Lung (tissue), 12 donors: ENCODE results near the gene L3MBTL4. TPM values are rescaled to one million over a fixed set of nuclear protein-coding genes. Genes with fewer than 3 reads are reported as not detected.

ENCODE experiments used
- ATAC-seq: fragments of 200-7000 bp; cut with Tn5 transposase; one replicate; pipeline ENCODE4 v1.9.1; 2020; ENCODE audit warnings: moderate number of reproducible peaks; ENCODE audit not compliant: insufficient read depth, low FRiP score
- DNase-seq, 3 donors: peaks; one replicate each; pipeline ENCODE4 v3.0.0-alpha.2; 2013 to 2017
- H3K27ac ChIP-seq, 2 donors: one replicate each; pipeline ENCODE4 v1.5.1; 2013; ENCODE audit warnings: mild to moderate bottlenecking in 2 of 2, moderate library complexity in 2 of 2, control low read depth in 1 of 2, inconsistent platforms in 1 of 2, low read depth in 1 of 2, low read length in 1 of 2
- H3K27me3 ChIP-seq, 3 donors: one replicate each; pipeline ENCODE4 v1.5.1; 2013; ENCODE audit warnings: low read length in 2 of 3; ENCODE audit not compliant: control insufficient read depth in 3 of 3, insufficient read depth in 3 of 3
- H3K36me3 ChIP-seq, 4 donors: one replicate each; pipeline ENCODE4 v1.5.1; 2013; ENCODE audit warnings: low read length in 4 of 4, mild to moderate bottlenecking in 1 of 4, moderate library complexity in 1 of 4; ENCODE audit not compliant: control insufficient read depth in 4 of 4, insufficient read depth in 4 of 4
- H3K4me1 ChIP-seq, 5 donors: one replicate each; pipeline ENCODE4 v1.5.1; 2013; ENCODE audit warnings: low read length in 5 of 5, mild to moderate bottlenecking in 2 of 5, moderate library complexity in 1 of 5; ENCODE audit not compliant: control insufficient read depth in 5 of 5, insufficient read depth in 5 of 5
- H3K4me3 ChIP-seq: one replicate; pipeline ENCODE4 v1.5.1; 2013; ENCODE audit warnings: mild to moderate bottlenecking, control low read depth, moderate library complexity
- H3K9ac ChIP-seq, 2 donors: one replicate each; pipeline ENCODE4 v1.5.1; 2013; ENCODE audit warnings: low read length in 2 of 2, control low read depth in 1 of 2; ENCODE audit not compliant: insufficient read depth in 1 of 2
- H3K9me3 ChIP-seq, 4 donors: one replicate each; pipeline ENCODE4 v1.5.1; 2013; ENCODE audit warnings: low read length in 3 of 4, mild to moderate bottlenecking in 1 of 4, moderate library complexity in 1 of 4; ENCODE audit not compliant: control insufficient read depth in 4 of 4, insufficient read depth in 3 of 4
- whole genome bisulfite sequencing, 2 donors: extraction: QIAGEN DNeasy Blood & Tissue Kit; methylation state at CpG; one replicate each; pipeline ENCODE4 v1.1.7; 2013; 5-methylcytosine and 5-hydroxymethylcytosine counted together
- polyA plus RNA-seq, 2 donors: library from polyadenylated mRNA; stranded (reverse); fragments of 200-250 nt; gene quantifications; one replicate each; pipeline ENCODE4 v1.2.1, GENCODE V29; 2013
- total RNA-seq, 2 donors: library from RNA; depleted of rRNA in 1 of 2; stranded (reverse); fragments of >200 nt in 1 of 2; gene quantifications; one replicate each; pipeline ENCODE4 v1.2.1, GENCODE V29; 2014 to 2021
- TF ChIP-seq, protein P1 (sequence below): IDR thresholded peaks from 2 replicates; pipeline ENCODE4 v1.5.1; 2012; ENCODE audit warnings: mild to moderate bottlenecking; ENCODE audit errors: control extremely low read depth, extremely low read depth
- donor health status: control.
- donor health status: control.
- donor health status: Bipolar disorder and iron deficiency.
- donor health status: healthy.
- donor health status: DM: yes; HTN: yes; CAD: no.

The L3MBTL4 gene
- total and polyA plus RNA-seq, 4 donors = 2.8 to 16.8 (median 9.9) TPM

DNA sequence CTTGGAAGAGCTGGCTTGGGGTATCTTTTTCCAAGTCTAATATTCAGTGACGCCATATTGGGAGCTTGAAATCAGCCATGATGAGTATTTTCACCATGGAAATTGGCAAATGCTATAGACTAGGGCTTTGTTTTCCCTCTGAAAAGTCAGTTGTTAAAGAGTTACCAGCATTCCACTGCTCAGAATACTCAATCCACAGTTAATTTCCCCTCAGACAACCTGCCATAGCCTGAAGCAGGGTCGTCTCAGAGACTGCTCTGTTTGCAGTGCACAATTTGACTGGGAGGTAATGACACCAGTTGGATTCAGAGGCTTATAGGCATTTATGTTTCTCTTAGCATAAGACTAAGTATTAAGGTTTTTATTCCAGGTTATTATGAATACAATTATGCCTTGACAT lies 483.9 kb downstream of the L3MBTL4 start:
- H3K27ac ChIP-seq = no peak overlapping the region
- no peak overlapping the region for H3K9ac ChIP-seq
- H3K36me3 ChIP-seq = no peaks in the 10 kb centered on the region
- ATAC-seq = no peak
- no peak overlapping the region for H3K4me3 ChIP-seq
- peaks cover 0 to 6% (median 1%) of the 10 kb centered on the region in 4 donors for H3K9me3 ChIP-seq
- TF ChIP-seq, protein P1, sequence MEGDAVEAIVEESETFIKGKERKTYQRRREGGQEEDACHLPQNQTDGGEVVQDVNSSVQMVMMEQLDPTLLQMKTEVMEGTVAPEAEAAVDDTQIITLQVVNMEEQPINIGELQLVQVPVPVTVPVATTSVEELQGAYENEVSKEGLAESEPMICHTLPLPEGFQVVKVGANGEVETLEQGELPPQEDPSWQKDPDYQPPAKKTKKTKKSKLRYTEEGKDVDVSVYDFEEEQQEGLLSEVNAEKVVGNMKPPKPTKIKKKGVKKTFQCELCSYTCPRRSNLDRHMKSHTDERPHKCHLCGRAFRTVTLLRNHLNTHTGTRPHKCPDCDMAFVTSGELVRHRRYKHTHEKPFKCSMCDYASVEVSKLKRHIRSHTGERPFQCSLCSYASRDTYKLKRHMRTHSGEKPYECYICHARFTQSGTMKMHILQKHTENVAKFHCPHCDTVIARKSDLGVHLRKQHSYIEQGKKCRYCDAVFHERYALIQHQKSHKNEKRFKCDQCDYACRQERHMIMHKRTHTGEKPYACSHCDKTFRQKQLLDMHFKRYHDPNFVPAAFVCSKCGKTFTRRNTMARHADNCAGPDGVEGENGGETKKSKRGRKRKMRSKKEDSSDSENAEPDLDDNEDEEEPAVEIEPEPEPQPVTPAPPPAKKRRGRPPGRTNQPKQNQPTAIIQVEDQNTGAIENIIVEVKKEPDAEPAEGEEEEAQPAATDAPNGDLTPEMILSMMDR = no peak
- WGBS, 2 donors = 58% methylated on average over 2 of the region's 2 CpGs
- H3K27me3 ChIP-seq = no peaks in the 10 kb centered on the region
- DNase-seq = no peak
- no peaks in the 10 kb centered on the region for H3K4me1 ChIP-seq

DNA sequence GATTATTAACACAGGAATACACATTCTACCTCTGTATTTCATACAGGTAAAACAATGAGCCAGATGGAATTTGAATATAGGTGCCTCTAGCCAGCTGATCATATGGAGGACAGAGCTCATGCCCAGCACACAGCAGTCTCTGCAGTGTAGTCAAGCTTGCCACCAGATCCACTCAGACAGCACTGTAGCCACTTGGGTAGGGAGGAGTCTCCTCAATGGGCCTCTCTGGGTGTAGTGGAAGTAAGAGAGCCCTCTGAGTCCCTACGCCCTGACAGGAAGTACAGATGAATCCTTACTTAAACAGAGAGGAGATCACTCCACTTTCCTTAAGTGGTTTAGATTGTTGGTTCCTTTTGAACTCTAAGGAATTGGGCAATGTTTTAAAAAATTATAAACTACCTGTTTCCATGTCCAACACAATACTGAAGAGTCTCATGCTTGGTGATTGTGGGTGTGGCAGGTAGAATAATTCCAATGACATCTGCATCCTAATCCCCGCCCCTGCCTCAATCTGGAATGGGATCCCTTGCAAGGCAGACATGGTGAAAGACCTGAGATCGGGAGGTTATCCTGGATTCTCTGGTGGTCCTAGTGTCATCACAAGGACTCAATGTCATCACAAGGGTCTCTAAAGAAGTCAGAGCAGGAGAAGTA lies 496.4 kb downstream of the L3MBTL4 start:
- no peak for ATAC-seq
- Histone ChIP-seq H3K9me3 (no peaks in the 10 kb centered on the region), H3K9ac (no peak overlapping the region), H3K36me3 (no peaks in the 10 kb centered on the region), H3K4me3 (no peak overlapping the region), H3K27me3 (no peaks in the 10 kb centered on the region), H3K27ac (no peak overlapping the region), H3K4me1 (peaks cover 0 to 3% (median 0%) of the 10 kb centered on the region in 5 donors)
- 74 to 76% methylated on average over 3 of the region's 3 CpGs for WGBS, 2 donors
- DNase-seq = no peak
- TF ChIP-seq, protein P1 = no peak

DNA sequence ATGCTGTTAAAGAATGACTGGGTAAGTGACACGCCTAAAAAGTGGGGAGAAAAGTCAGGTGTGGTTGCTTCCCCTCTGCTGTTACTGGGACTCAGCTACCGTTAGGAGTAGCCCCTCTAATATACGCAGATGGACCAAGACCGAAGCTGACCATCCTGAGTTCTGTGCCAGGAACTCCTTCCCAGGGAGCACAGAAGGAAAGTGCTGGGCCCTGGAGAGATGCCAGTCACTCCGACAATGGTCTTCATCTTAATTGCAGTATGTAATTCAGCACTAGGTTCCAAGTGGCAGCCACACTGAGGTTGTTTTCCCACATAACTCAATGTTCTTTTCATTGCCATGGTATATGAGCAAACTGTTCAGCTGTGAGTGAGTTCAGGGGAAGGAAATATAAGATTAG lies 499.8 kb downstream of the L3MBTL4 start:
- H3K4me3 ChIP-seq = no peak overlapping the region
- H3K27ac ChIP-seq = no peak overlapping the region
- H3K4me1 ChIP-seq = peaks cover 0 to 3% (median 0%) of the 10 kb centered on the region in 5 donors
- ATAC-seq (no peak), DNase-seq (peak; percentile 24 to 54 (median 28))
- WGBS, 2 donors = 61 to 72% methylated on average over 5 of the region's 5 CpGs
- H3K36me3 ChIP-seq = no peaks in the 10 kb centered on the region
- no peaks in the 10 kb centered on the region for H3K27me3 ChIP-seq
- H3K9ac ChIP-seq = no peak overlapping the region
- no peaks in the 10 kb centered on the region for H3K9me3 ChIP-seq
- TF ChIP-seq, protein P1 = no peak

DNA sequence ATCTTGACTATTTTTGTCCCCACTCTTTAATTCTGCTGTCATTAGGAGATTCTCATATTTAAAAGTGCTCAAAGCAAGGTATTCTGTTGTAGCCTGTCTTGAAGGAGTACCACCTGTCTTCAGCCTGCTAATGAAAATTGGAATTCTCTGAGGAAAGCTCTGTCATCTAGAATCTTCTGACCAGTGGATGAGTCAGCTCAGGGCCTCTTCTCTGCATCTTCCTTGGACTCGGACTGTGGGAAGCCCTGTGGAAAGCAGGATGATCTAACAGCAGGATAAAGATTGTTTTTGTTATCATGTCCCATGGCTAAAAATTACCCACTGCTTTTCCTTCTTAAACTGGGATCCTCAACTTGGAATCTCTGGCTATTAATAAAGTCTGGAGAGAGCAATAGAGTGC lies 500.7 kb downstream of the L3MBTL4 start:
- DNase-seq = no peak
- Histone ChIP-seq H3K27me3 (no peaks in the 10 kb centered on the region), H3K4me3 (no peak overlapping the region), H3K9me3 (no peaks in the 10 kb centered on the region), H3K9ac (no peak overlapping the region), H3K4me1 (peaks cover 0 to 3% (median 0%) of the 10 kb centered on the region in 5 donors), H3K36me3 (no peaks in the 10 kb centered on the region), H3K27ac (no peak overlapping the region)
- 74 to 81% methylated on average over 1 of the region's 1 CpG for WGBS, 2 donors
- ATAC-seq = no peak
- TF ChIP-seq, protein P1 = no peak
